ENCODE results near the gene HNMT. TPM values are rescaled to one million over a fixed set of nuclear protein-coding genes. Genes with fewer than 3 reads are reported as not detected.

Gene HNMT
- total and polyA plus RNA-seq, 2 donors (not counting 1 experiment from before 2014, with no cell fraction given) = 0.24 TPM; not detected in 1

GRCh38 chr2:137946227-137946626 lies 18.0 kb upstream of the HNMT start:
- DNase-seq = no peak
- TF ChIP-seq EZH2 (IDR thresholded peaks at IDR 0.05; ENCODE audit: borderline replicate concordance, insufficient read depth, low read depth, low read length, poor library complexity, severe bottlenecking) = no peak
- TF ChIP-seq, protein P1, sequence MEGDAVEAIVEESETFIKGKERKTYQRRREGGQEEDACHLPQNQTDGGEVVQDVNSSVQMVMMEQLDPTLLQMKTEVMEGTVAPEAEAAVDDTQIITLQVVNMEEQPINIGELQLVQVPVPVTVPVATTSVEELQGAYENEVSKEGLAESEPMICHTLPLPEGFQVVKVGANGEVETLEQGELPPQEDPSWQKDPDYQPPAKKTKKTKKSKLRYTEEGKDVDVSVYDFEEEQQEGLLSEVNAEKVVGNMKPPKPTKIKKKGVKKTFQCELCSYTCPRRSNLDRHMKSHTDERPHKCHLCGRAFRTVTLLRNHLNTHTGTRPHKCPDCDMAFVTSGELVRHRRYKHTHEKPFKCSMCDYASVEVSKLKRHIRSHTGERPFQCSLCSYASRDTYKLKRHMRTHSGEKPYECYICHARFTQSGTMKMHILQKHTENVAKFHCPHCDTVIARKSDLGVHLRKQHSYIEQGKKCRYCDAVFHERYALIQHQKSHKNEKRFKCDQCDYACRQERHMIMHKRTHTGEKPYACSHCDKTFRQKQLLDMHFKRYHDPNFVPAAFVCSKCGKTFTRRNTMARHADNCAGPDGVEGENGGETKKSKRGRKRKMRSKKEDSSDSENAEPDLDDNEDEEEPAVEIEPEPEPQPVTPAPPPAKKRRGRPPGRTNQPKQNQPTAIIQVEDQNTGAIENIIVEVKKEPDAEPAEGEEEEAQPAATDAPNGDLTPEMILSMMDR (IDR thresholded peaks at IDR 0.05) = no peak
- Histone ChIP-seq H3K79me2 (ENCODE audit: control insufficient read depth, insufficient read depth, low read length) (no peaks in the 10 kb centered on the region), H3K9ac (ENCODE audit: low read length) (no peak overlapping the region), H3K36me3 (replicated peaks in 1 of 2; ENCODE audit: control extremely low read depth in 1 of 2, control insufficient read depth in 1 of 2, extremely low read depth in 1 of 2, insufficient read depth in 2 of 2, low read length in 1 of 2) (no peaks in the 10 kb centered on the region), H3K9me3 (ENCODE audit: control extremely low read depth in 1 of 3, control insufficient read depth in 2 of 3, insufficient read depth in 1 of 3, low read length in 2 of 3) (no peaks in the 10 kb centered on the region), H3K4me2 (replicated peaks; ENCODE audit: low read depth, low read length, poor library complexity, severe bottlenecking) (no peak overlapping the region), H3K27ac (ENCODE audit: low read length in 2 of 2) (no peak overlapping the region), H3K4me3 (ENCODE audit: control extremely low read depth in 1 of 5, extremely low read depth in 1 of 5, insufficient read depth in 1 of 5, low read depth in 2 of 5, low read length in 4 of 5) (no peak overlapping the region), H4K20me1 (ENCODE audit: control insufficient read depth, insufficient read depth, low read length, poor library complexity, severe bottlenecking) (no peaks in the 10 kb centered on the region), H3K27me3 (replicated peaks in 1 of 4; ENCODE audit: control extremely low read depth in 1 of 4, control insufficient read depth in 3 of 4, insufficient read depth in 4 of 4, low read length in 3 of 4) (no peaks in the 10 kb centered on the region), H2AFZ (ENCODE audit: insufficient read depth, low read depth, low read length, poor library complexity, severe bottlenecking) (no peak overlapping the region), H3K4me1 (ENCODE audit: control insufficient read depth in 2 of 2, insufficient read depth in 2 of 2, low read length in 2 of 2) (no peaks in the 10 kb centered on the region)
- intact Hi-C loops (cut with micrococcal nuclease) = no loop called here
- Mint-ChIP-seq H3K4me1 (no peaks in the 10 kb centered on the region), H3K27me3 (peaks cover 3% of the 10 kb centered on the region), H3K9me3 (ENCODE audit: insufficient read depth) (no peaks in the 10 kb centered on the region), H3K4me3 (no peak overlapping the region), H3K27ac (no peak overlapping the region)
- ATAC-seq (ENCODE audit: low read depth) = no peak
- CTCF ChIA-PET = interaction anchor here (1.0 to 1.1 kb wide), 2 partner anchors 840 to 880 kb away, joined by 4 to 5 read pairs; no protein-coding TSS in a partner anchor
- POLR2A ChIA-PET = no interaction called here

GRCh38 chr2:137947032-137947727 lies 17.1 kb upstream of the HNMT start:
- H3K79me2 ChIP-seq (ENCODE audit: control insufficient read depth, insufficient read depth, low read length) = no peaks in the 10 kb centered on the region
- no peak overlapping the region for H2AFZ ChIP-seq (ENCODE audit: insufficient read depth, low read depth, low read length, poor library complexity, severe bottlenecking)
- H3K4me3 Mint-ChIP-seq = no peak overlapping the region
- H3K4me1 ChIP-seq (ENCODE audit: control insufficient read depth in 2 of 2, insufficient read depth in 2 of 2, low read length in 2 of 2) = no peaks in the 10 kb centered on the region
- no peak for ATAC-seq (ENCODE audit: low read depth)
- 86% methylated on average over 1 of the region's 3 CpGs for whole genome bisulfite sequencing (ENCODE audit: insufficient coverage)
- intact Hi-C loops (cut with micrococcal nuclease) = loop anchor here (1.0 kb wide), 1 partner anchor 880 kb away; no protein-coding TSS in a partner anchor
- H3K9me3 Mint-ChIP-seq (ENCODE audit: insufficient read depth) = no peaks in the 10 kb centered on the region
- peaks cover 2% of the 10 kb centered on the region for H3K4me1 Mint-ChIP-seq
- no peak for DNase-seq
- H3K27ac Mint-ChIP-seq = no peak overlapping the region
- H4K20me1 ChIP-seq (ENCODE audit: control insufficient read depth, insufficient read depth, low read length, poor library complexity, severe bottlenecking) = no peaks in the 10 kb centered on the region
- no peaks in the 10 kb centered on the region for H3K27me3 ChIP-seq (replicated peaks in 1 of 4; ENCODE audit: control extremely low read depth in 1 of 4, control insufficient read depth in 3 of 4, insufficient read depth in 4 of 4, low read length in 3 of 4)
- TF ChIP-seq, protein P1 (IDR thresholded peaks at IDR 0.05) = no peak
- no peak for TF ChIP-seq EZH2 (IDR thresholded peaks at IDR 0.05; ENCODE audit: borderline replicate concordance, insufficient read depth, low read depth, low read length, poor library complexity, severe bottlenecking)
- H3K27me3 Mint-ChIP-seq = peaks cover 3% of the 10 kb centered on the region
- no peak overlapping the region for H3K9ac ChIP-seq (ENCODE audit: low read length)
- ChIA-PET POLR2A (no interaction called here), CTCF (interaction anchor here (0.7 to 4.1 kb wide), 3 partner anchors 439 to 880 kb away, joined by 3 to 27 read pairs (median 23); no protein-coding TSS in a partner anchor)
- H3K9me3 ChIP-seq (ENCODE audit: control extremely low read depth in 1 of 3, control insufficient read depth in 2 of 3, insufficient read depth in 1 of 3, low read length in 2 of 3) = no peaks in the 10 kb centered on the region
- no peak overlapping the region for H3K27ac ChIP-seq (ENCODE audit: low read length in 2 of 2)
- H3K36me3 ChIP-seq (replicated peaks in 1 of 2; ENCODE audit: control extremely low read depth in 1 of 2, control insufficient read depth in 1 of 2, extremely low read depth in 1 of 2, insufficient read depth in 2 of 2, low read length in 1 of 2) = no peaks in the 10 kb centered on the region
- no peak overlapping the region for H3K4me3 ChIP-seq (ENCODE audit: control extremely low read depth in 1 of 5, extremely low read depth in 1 of 5, insufficient read depth in 1 of 5, low read depth in 2 of 5, low read length in 4 of 5)
- no peak overlapping the region for H3K4me2 ChIP-seq (replicated peaks; ENCODE audit: low read depth, low read length, poor library complexity, severe bottlenecking)

Data from B cell (primary cell).